Psoas muscle (tissue), 8 donors: ENCODE results near the gene MS4A4E. TPM values are rescaled to one million over a fixed set of nuclear protein-coding genes. Genes with fewer than 3 reads are reported as not detected.
"Not testable (repeated sequence)": the region's sequence is repeated elsewhere in the genome, so short reads cannot be mapped to it uniquely, and the experiment has no call there.

Experiments used
- ATAC-seq, 4 donors: fragments of 200-7000 bp; cut with Tn5 transposase; one replicate each; pipeline ENCODE4 v1.9.1; 2020; ENCODE audit warnings: moderate library complexity in 3 of 4, mild to moderate bottlenecking in 2 of 4
- DNase-seq, 2 donors: peaks; one replicate each; pipeline ENCODE4 v3.0.0-alpha.2; 2020
- H3K27ac ChIP-seq: fragments of 200-600 bp; one replicate; pipeline ENCODE4 v1.8.0; 2022
- H3K27me3 ChIP-seq, 3 donors: fragments of 200-600 bp in 1 of 3; one replicate each; pipeline versions ENCODE4 v1.6.1 to v1.8.0; 2013 to 2022; ENCODE audit warnings: low read length in 2 of 3, mild to moderate bottlenecking in 2 of 3, moderate library complexity in 1 of 3; ENCODE audit not compliant: insufficient read depth in 3 of 3
- H3K36me3 ChIP-seq, 2 donors: fragments of 200-600 bp in 1 of 2; one replicate each; pipeline versions ENCODE4 v1.6.1 to v1.8.0; 2013 to 2022; ENCODE audit warnings: low read depth in 1 of 2, mild to moderate bottlenecking in 1 of 2, moderate library complexity in 1 of 2; ENCODE audit not compliant: insufficient read depth in 1 of 2
- H3K4me1 ChIP-seq: fragments of 200-600 bp; one replicate; pipeline ENCODE4 v1.8.0; 2022
- H3K4me3 ChIP-seq: fragments of 200-600 bp; one replicate; pipeline ENCODE4 v1.8.0; 2022; ENCODE audit warnings: mild to moderate bottlenecking
- H3K9me3 ChIP-seq: fragments of 200-600 bp; one replicate; pipeline ENCODE4 v1.8.0; 2022
- WGBS, 3 donors: extraction: QIAGEN DNeasy Blood & Tissue Kit; methylation state at CpG; one replicate each; pipeline versions ENCODE4 v1.1.6 to v1.1.7; 2013; 5-methylcytosine and 5-hydroxymethylcytosine counted together
- intact Hi-C, 2 donors: fragments of 100-400 bp; cut with DNase I; formaldehyde crosslinking; loops; one replicate each; pipeline versions ENCODE4 v1.11.0 to v1.14.2; 2022
- polyA plus RNA-seq, 3 donors: library from polyadenylated mRNA; stranded (reverse); fragments of 200-250 nt; gene quantifications; one replicate each; pipeline ENCODE4 v1.2.3, GENCODE V29; 2013
- total RNA-seq, 4 donors: library from RNA; stranded (reverse); fragmentation: NEBNext Ultra II Directional in 2 of 4; extraction: Animal tissue kit (Norgen Biotek cat#: 25700) in 2 of 4; gene quantifications; one replicate each; pipeline versions ENCODE4 v1.2.1 to v1.2.4, GENCODE V29; 2021 to 2023
- TF ChIP-seq, protein P1 (sequence below): fragments of 200-600 bp; IDR thresholded peaks from one replicate; pipeline ENCODE4 v1.8.0; 2022; ENCODE audit warnings: antibody characterized with exemption
- donor health status: healthy with polysubstance abuse.
- donor health status: DM: no; HTN: no; CAD: no; lungs with moderate emphysema.
- donor health status: Bipolar disorder and iron deficiency.
- donor health status: healthy.
- donor health status: DM: yes; HTN: yes; CAD: no.
- donor health status: DM: no; HTN: no; CAD: no.
- donor health status: DM: no; HTN: no; CAD: no.
- donor health status: DM: yes; HTN: yes; CAD: no.

Gene MS4A4E
- total and polyA plus RNA-seq, 7 donors, result 0.05 to 1.6 (median 0.47) TPM

DNA sequence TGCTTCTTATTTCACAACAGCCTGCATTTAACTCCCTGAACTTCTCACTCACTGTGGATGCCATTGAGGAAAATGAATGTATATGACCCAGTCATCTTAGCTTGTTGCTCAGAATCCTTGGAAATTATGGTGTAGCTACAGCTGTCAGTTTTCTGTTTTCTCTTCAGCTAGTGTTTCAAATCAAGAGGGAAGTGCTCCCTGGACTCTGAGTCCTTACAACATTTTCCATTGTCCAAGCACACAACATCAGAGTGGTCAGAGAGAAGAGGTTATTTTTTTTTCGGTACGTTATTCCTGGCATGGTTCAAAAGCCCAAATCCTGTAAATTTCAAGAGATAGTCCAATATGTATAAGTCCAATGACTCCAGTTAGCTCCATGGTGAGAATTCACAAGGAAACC lies 83.7 kb downstream of the MS4A4E start:
- Histone ChIP-seq H3K4me3 (no peak overlapping the region), H3K36me3 (no peaks in the 10 kb centered on the region), H3K9me3 (no peaks in the 10 kb centered on the region), H3K27ac (no peak overlapping the region), H3K27me3 (no peaks in the 10 kb centered on the region), H3K4me1 (no peaks in the 10 kb centered on the region)
- TF ChIP-seq, protein P1, sequence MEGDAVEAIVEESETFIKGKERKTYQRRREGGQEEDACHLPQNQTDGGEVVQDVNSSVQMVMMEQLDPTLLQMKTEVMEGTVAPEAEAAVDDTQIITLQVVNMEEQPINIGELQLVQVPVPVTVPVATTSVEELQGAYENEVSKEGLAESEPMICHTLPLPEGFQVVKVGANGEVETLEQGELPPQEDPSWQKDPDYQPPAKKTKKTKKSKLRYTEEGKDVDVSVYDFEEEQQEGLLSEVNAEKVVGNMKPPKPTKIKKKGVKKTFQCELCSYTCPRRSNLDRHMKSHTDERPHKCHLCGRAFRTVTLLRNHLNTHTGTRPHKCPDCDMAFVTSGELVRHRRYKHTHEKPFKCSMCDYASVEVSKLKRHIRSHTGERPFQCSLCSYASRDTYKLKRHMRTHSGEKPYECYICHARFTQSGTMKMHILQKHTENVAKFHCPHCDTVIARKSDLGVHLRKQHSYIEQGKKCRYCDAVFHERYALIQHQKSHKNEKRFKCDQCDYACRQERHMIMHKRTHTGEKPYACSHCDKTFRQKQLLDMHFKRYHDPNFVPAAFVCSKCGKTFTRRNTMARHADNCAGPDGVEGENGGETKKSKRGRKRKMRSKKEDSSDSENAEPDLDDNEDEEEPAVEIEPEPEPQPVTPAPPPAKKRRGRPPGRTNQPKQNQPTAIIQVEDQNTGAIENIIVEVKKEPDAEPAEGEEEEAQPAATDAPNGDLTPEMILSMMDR, result no peak
- intact Hi-C loops, result no loop called here
- whole genome bisulfite sequencing, 3 donors, result 23 to 60% (median 46%) methylated on average over 2 of the region's 2 CpGs
- no peak for ATAC-seq
- DNase-seq, result no peak

DNA sequence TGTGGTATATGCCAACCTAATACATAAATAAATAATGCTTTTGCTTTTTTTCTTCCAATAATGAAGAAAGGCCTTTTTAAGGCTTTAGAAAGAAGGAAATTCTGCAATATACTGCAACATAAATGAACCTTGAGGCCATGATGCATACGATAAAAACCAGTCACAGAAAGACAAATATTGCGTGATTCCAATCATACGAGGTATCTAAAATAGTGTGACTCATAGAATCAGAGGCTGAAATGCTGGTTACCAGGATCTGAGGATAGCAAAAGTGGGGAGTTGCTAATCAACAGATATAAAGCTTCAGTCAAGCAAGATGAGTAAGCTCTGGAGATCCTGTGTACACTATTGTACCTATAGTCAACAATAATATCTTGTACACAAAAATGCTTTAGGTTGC lies 84.3 kb downstream of the MS4A4E start:
- WGBS, 3 donors, result 59 to 73% (median 63%) methylated on average over 3 of the region's 3 CpGs
- Histone ChIP-seq H3K36me3 (no peaks in the 10 kb centered on the region), H3K9me3 (no peaks in the 10 kb centered on the region), H3K4me3 (no peak overlapping the region), H3K27me3 (no peaks in the 10 kb centered on the region), H3K27ac (no peak overlapping the region), H3K4me1 (no peaks in the 10 kb centered on the region)
- intact Hi-C loops, result no loop called here
- no peak for ATAC-seq
- DNase-seq, result no peak
- TF ChIP-seq, protein P1, result no peak

DNA sequence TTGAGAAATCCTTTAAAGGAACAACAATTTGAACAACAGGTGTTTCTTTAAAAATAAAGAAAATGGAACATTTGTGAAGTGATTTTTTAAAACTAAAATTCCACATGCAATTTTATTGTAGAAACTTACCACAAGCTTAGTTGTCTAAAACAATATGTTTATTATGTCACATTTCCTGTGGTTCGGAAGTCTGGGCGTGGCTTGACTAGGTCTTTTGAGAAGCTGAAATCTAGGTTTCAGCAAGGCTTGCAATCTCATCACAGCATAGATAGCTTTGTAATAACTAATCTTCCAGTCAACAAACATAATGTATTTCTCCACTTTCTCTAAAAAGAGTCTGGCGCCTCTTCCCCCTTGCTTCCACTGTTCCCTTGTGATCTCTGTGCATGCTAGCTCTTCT lies 87.0 kb downstream of the MS4A4E start:
- H3K27me3 ChIP-seq, result no peaks in the 10 kb centered on the region
- DNase-seq, result no peak
- TF ChIP-seq, protein P1, result no peak
- no peaks in the 10 kb centered on the region for H3K9me3 ChIP-seq
- no peak overlapping the region for H3K27ac ChIP-seq
- H3K36me3 ChIP-seq, result no peaks in the 10 kb centered on the region
- H3K4me3 ChIP-seq, result no peak overlapping the region
- H3K4me1 ChIP-seq, result no peaks in the 10 kb centered on the region
- WGBS, 3 donors, result 75 to 78% (median 75%) methylated on average over 3 of the region's 3 CpGs
- no peak for ATAC-seq
- intact Hi-C loops, result no loop called here

DNA sequence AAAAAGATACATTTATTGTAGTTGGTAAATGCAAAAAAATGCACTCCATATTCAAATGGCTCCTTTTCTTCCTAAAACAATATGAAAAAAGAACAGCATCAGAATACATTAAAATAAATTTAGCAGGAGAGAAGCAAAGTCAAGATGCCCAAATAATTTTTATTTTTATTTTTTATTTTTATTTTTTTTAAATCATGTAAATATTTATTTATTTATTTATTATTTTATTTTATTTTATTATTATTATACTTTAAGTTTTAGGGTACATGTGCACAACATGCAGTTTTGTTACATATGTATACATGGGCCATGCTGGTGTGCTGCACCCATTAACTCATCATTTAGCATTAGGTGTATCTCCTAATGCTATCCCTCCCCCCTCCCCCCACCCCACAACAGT lies 90.2 kb downstream of the MS4A4E start:
- not testable (repeated sequence) for DNase-seq, H3K9me3 ChIP-seq, ATAC-seq

DNA sequence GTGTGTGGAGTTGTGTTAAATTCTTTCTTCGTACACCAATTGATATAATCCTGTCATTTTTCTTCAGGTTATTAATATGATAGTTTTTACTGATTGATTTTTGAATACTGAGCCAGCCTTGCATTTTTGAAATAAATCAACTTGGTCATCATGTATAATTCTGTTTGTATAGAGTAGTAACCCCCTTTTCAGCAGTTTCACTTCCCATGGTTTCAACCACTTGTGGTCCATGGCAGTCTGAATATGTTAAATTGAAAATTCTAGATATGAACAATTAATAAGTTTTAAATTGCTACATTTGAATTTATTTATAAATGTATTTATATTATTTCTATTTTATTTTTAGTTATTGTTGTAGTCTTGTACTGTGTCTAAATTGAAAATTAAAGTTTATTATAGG lies 92.7 kb downstream of the MS4A4E start:
- no peak overlapping the region for H3K4me3 ChIP-seq
- WGBS, 3 donors, result 70 to 85% (median 80%) methylated on average over 1 of the region's 1 CpG
- intact Hi-C loops, result no loop called here
- no peaks in the 10 kb centered on the region for H3K9me3 ChIP-seq
- no peaks in the 10 kb centered on the region for H3K4me1 ChIP-seq
- no peak for DNase-seq
- TF ChIP-seq, protein P1, result no peak
- H3K27me3 ChIP-seq, result no peaks in the 10 kb centered on the region
- no peaks in the 10 kb centered on the region for H3K36me3 ChIP-seq
- no peak for ATAC-seq
- no peak overlapping the region for H3K27ac ChIP-seq

More for the DNA sequence above, 90.2 kb downstream of the MS4A4E start:
- H3K4me1 ChIP-seq, H3K27ac ChIP-seq, H3K36me3 ChIP-seq, H3K4me3 ChIP-seq, intact Hi-C loops, H3K27me3 ChIP-seq: not testable (repeated sequence)

Other genes with a start within 250 kb of the MS4A4E start
- gene OOSP4B, start 226.0 kb downstream of the MS4A4E start, total RNA-seq, result not detected
- not detected for gene OOSP4B, start 226.0 kb downstream of the MS4A4E start, polyA plus RNA-seq
- not detected for gene OOSP2, start 202.7 kb downstream of the MS4A4E start, total RNA-seq
- gene OOSP2, start 202.7 kb downstream of the MS4A4E start, polyA plus RNA-seq, result not detected
- not detected for gene MS4A3, start 186.5 kb downstream of the MS4A4E start, total RNA-seq
- under 1 TPM in 1 of 3 donors, not detected in 2; 0.03 TPM for gene MS4A3, start 186.5 kb downstream of the MS4A4E start, polyA plus RNA-seq
- gene MS4A2, start 154.5 kb downstream of the MS4A4E start, total RNA-seq, result under 1 TPM; 0.17 to 0.55 (median 0.31) TPM
- gene MS4A2, start 154.5 kb downstream of the MS4A4E start, polyA plus RNA-seq, result under 1 TPM in 2 of 3 donors, not detected in 1; 0.01 to 0.05 TPM
- 10 to 100 TPM; 14.7 to 22.6 (median 18.0) TPM for gene MS4A6A, start 60.1 kb downstream of the MS4A4E start, total RNA-seq
- gene MS4A6A, start 60.1 kb downstream of the MS4A4E start, polyA plus RNA-seq, result 10 to 100 TPM in 1 of 3 donors, 1 to 10 TPM in 2; 2.9 to 11.6 (median 4.2) TPM
- gene MS4A4A, start 37.5 kb upstream of the MS4A4E start, total RNA-seq, result 1 to 10 TPM; 6.7 to 9.4 (median 8.3) TPM
- 1 to 10 TPM; 2.4 to 6.0 (median 2.4) TPM for gene MS4A4A, start 37.5 kb upstream of the MS4A4E start, polyA plus RNA-seq
- not detected for gene MS4A6E, start 84.1 kb upstream of the MS4A4E start, total RNA-seq
- gene MS4A6E, start 84.1 kb upstream of the MS4A4E start, polyA plus RNA-seq, result not detected
- gene MS4A7, start 135.4 kb upstream of the MS4A4E start, total RNA-seq, result 1 to 10 TPM; 3.8 to 5.4 (median 5.0) TPM
- 1 to 10 TPM; 1.0 to 1.5 (median 1.1) TPM for gene MS4A7, start 135.4 kb upstream of the MS4A4E start, polyA plus RNA-seq
- gene MS4A14, start 153.3 kb upstream of the MS4A4E start, total RNA-seq, result 1 to 10 TPM in 1 of 4 donors, under 1 TPM in 3; 0.12 to 1.3 (median 0.30) TPM
- under 1 TPM; 0.03 to 0.14 (median 0.05) TPM for gene MS4A14, start 153.3 kb upstream of the MS4A4E start, polyA plus RNA-seq
- gene MS4A5, start 186.4 kb upstream of the MS4A4E start, total RNA-seq, result not detected
- gene MS4A5, start 186.4 kb upstream of the MS4A4E start, polyA plus RNA-seq, result not detected
- 1 to 10 TPM in 1 of 4 donors, under 1 TPM in 2, not detected in 1; 0.73 to 1.9 (median 0.74) TPM for gene MS4A1, start 212.7 kb upstream of the MS4A4E start, total RNA-seq
- under 1 TPM; 0.09 to 0.24 (median 0.22) TPM for gene MS4A1, start 212.7 kb upstream of the MS4A4E start, polyA plus RNA-seq
- not detected for gene MS4A12, start 249.6 kb upstream of the MS4A4E start, total RNA-seq
- gene MS4A12, start 249.6 kb upstream of the MS4A4E start, polyA plus RNA-seq, result not detected